Effector CD8-positive, alpha-beta T cell (primary cell): ENCODE measurements around the gene DHX34.
"Not testable (repeated sequence)": the region's sequence is repeated elsewhere in the genome, so short reads cannot be mapped to it uniquely, and the experiment has no call there.

Experiments
- DNase-seq: peaks from one replicate; lab custom pipeline; 2025; lab: John Stamatoyannopoulos, UW

Gene DHX34

DNA sequence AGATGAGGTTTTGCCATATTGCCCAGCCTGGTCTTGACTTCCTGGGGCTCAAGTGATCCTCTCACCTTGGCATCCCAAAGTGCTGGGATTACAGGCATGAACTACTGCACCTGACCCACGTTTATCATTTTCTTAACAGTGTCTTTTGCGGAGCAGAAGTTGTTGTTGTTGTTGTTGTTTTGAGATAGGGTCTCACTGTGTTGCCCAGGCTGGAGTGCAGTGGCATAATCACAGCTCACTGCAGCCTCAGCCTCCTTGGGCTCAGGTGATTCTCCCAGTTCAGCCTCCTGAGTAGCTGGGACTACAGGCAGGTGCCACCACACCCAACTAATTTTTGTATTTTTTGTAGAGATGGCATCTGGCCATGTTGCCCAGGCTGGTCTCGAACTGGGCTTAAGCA lies 38.5 kb downstream of the DHX34 start:
- not testable (repeated sequence) for DNase-seq

DNA sequence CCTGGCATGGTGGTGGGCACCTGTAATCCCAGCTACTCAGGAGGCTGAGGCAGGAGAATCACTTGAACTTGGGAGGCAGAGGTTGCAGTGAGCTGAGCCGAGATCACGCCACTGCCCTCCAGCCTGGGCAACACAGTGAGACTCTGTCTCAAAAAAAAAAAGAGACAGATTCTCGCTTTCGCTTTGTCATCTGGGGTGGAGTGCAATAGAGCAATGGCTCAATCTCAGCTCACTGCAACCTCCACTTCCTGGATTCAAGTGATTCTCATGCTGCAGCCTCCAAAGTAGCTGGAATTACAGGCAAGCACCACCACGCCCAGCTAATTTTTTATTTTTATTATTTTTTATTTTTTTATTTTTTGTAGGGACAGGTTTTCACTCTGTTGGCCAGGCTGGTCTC lies 39.6 kb downstream of the DHX34 start:
- DNase-seq: not testable (repeated sequence)

GRCh38 chr19:47389150-47389556 lies 40.0 kb downstream of the DHX34 start:
- no peak for DNase-seq

GRCh38 chr19:47390533-47391488 lies 41.7 kb downstream of the DHX34 start:
- DNase-seq: no peak

DNA sequence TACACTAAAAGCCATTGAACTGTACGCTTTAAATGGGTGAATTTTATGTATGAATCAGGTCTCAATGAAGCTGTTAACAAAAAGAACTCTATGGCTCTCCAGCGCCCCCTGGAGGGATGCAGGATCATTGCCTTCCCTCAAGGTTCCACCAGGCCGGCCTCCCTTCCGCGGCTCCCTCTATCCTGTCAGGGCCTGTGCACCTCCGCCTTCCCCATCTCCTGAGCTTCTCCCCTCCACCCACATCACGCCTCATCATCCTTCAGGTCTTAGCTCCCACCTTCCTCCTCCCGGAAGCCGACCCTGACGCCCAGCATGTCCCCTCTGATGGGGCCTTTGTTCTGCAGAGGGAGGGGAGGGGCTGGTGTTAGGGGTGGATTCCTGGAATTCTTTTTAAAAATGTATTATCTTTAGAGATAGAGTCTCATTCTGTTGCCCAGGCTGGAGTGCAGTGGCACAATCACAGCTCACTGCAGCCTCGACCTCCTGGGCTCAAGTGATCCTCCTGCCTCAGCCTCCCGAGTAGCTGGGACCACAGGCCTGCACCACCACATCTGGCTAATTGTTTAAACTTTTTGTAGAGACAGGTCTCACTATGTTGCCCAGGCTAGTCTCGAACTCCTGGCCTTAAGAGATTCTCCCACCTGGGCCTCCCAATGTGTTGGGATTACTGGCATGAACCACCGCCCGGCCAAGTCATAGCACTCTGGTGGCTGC lies 42.6 kb downstream of the DHX34 start:
- DNase-seq: peak; percentile 64

GRCh38 chr19:47398707-47399597 lies 49.8 kb downstream of the DHX34 start:
- DNase-seq: no peak

- DNase-seq: no peak
Observed at GRCh38 chr19:47402504-47402903, 53.4 kb downstream of the DHX34 start.

DNA sequence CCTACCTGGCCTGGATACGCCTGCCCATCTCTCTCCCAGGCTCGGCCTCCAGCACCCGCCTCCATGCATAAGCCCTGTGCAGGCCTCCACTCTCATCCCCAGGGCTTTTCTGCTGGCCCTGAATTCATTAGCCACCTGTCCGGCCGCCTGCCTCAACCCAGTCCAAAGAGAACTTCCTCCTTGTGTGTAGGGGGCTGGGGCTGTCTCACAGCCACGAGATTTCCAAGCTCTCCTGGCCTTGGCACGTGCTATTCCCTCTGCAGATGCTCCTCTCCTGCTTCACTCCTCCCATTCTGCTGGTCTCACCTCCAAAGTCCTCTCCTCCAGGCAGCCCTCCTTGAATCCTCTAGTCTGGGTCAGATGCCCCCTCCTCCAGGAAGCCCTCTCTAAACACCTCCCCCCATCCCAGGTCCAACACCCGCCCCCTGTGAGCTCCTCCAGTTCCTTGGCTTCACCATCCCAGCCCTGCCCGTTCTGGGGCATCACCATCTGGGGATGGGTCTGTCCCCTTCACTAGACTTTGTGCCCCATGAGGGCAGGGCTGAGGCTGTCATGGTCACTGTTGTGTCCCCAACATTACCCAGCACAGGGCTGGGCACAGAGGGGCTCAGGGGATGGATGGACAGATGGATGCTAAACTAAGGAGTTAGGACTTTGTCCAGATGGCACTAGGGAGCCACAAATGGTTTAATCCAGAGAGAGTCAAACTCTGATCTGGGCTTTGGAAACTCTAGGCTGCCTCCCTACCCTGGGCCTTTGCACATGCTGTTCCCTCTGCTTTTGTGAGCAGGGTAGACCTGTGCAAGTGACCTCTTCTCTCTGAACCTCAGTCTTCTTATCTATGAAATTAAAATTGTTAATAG lies 55.5 kb downstream of the DHX34 start:
- DNase-seq: no peak

- no peak for DNase-seq
Observed at GRCh38 chr19:47405197-47405550, 56.1 kb downstream of the DHX34 start.

GRCh38 chr19:47405854-47406417 lies 56.8 kb downstream of the DHX34 start:
- DNase-seq: no peak

- no peak for DNase-seq
Observed at GRCh38 chr19:47406711-47407416, 57.7 kb downstream of the DHX34 start.

GRCh38 chr19:47407417-47407774 lies 58.3 kb downstream of the DHX34 start:
- DNase-seq: no peak

- DNase-seq: no peak
Observed at GRCh38 chr19:47408156-47408938, 59.2 kb downstream of the DHX34 start.

- no peak for DNase-seq
Observed at GRCh38 chr19:47411101-47411500, 62.0 kb downstream of the DHX34 start.

GRCh38 chr19:47411696-47412095 lies 62.6 kb downstream of the DHX34 start:
- DNase-seq: not testable (repeated sequence)

GRCh38 chr19:47413941-47414340 lies 64.8 kb downstream of the DHX34 start:
- no peak for DNase-seq

DNA sequence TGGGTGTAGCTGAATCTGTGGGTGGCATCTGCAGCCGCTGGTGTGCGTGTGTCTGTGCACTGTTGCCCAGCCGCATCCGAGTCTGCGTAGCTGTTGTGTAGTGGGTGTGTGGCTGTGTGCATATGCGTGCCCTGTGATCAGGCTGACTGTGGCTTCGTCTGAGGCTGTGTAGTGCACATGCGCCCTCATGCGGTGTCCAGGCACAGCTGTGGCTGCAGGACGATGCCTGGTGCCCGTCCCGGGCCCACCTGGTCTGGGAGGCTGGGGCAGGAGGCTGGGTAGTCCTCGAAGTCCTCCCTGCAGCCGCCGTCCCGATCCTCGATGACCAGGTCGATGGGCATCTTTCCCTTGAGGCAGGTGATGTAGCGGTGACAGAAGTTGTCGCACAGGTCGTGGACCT lies 65.4 kb downstream of the DHX34 start:
- DNase-seq: no peak

DNA sequence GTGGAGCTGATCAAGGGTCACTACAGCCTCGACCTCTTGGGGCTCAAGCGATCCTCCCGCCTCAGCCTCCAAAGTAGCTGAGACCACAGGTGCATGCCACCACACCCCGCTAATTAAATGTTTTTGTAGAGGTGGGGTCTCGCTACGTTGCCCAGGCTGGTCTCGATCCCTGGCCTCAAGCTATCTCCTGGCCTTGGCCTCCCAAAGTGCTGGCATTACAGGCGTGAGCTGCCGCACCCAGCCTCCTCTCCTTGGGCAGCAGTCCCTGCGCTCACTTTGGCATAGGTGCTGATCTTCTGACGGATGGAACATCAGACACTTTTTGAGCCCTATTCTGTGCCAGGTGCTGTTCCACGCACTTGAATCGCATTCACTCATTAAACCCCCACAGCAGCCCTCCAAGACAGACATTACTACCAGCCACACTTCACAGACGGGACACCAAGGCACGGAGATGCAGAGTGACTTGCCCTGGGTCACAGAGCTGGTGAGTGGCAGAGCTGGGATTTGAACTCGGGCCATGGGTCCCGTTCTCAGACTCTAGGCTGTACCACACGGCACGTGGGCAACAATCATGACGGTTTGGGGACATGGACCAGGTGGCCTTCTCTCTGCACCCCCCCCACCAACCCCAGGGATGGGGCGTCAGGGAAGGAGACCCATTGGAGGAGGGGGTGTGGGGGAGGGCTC lies 67.0 kb downstream of the DHX34 start:
- no peak for DNase-seq

DNA sequence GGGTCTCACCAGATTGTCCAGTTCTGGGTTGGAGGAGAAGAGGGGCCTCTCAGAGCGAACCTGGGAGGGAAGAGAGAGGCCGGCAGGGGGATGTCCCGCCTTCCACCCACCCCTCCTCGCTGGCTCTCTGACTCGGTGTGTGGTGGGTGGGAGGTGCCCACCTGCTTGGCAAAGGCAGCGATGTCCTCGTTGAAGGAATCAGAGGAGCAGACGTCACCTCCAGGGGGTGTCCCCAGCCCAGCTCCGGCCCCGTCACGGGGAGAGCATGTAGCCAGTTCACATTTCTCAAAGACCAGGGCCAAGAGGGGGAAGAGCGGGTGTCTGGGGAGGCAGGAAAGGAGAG lies 67.5 kb downstream of the DHX34 start:
- DNase-seq: no peak
